K562 (cell line): ENCODE data around the gene NTN3. TPM values are rescaled to one million over a fixed set of nuclear protein-coding genes. Genes with fewer than 3 reads are reported as not detected.

Source experiments
- ATAC-seq: fragments of 200-7000 bp; cut with Tn5 transposase; 3 replicates; pipeline ENCODE4 v1.9.1; 2020; ENCODE audit warnings: moderate library complexity
- BruUV-seq: library from RNA; stranded (reverse); fragments of 400-500 nt; replicated peaks from 2 replicates; lab custom pipeline; 2021; lab: Mats Ljungman, UMichigan
- CTCF ChIA-PET: fragments of 300-600 bp; formaldehyde crosslinking; extraction: SDS; loops from one replicate; lab custom pipeline; 2021; ENCODE audit warnings: low intra/inter-chr PET ratio; lab: Yijun Ruan, JAX
- POLR2A ChIA-PET: fragments of 300-600, 350-650 bp; sonication (Branson Sonifier 250); formaldehyde crosslinking; extraction: SDS; loops from one replicate; lab custom pipeline; 2021; ENCODE audit warnings: antibody characterized with exemption, inconsistent platforms; lab: Yijun Ruan, JAX
- DNase-seq, 4 experiments: peaks; one replicate each; pipeline versions ENCODE4 v3.0.0 to v3.0.0-alpha.2; 2011 to 2018; ENCODE audit warnings: low spot score in 3 of 4, mixed read lengths in 3 of 4; ENCODE audit errors: extremely low read depth in 1 of 4
- FAIRE-seq: peaks from 2 replicates; lab custom pipeline; 2011; peaks lifted over from hg19 to GRCh38; lab: Jason Lieb, UNC
- H2AFZ ChIP-seq: 2 replicates; pipeline ENCODE4 v1.6.0; 2011; ENCODE audit warnings: low read depth, low read length, control low read depth, inconsistent platforms
- H3K27ac ChIP-seq: fragments of 200-600 bp; 3 replicates; pipeline ENCODE4 v1.8.0; 2011; ENCODE audit warnings: low read depth, mild to moderate bottlenecking, control low read depth, inconsistent platforms, low read length, moderate library complexity, mixed read lengths; ENCODE audit errors: extremely low read depth
- H3K27me3 ChIP-seq, 2 experiments: fragments of 300-600 bp in 1 of 2; 2 replicates in 1 of 2; 3 replicates in 1 of 2; pipeline versions ENCODE4 v1.6.0 to v1.8.0; 2011; ENCODE audit warnings: inconsistent platforms in 2 of 2, low read length in 2 of 2, mild to moderate bottlenecking in 1 of 2, mixed read lengths in 1 of 2, moderate library complexity in 1 of 2; ENCODE audit not compliant: control insufficient read depth in 2 of 2, insufficient read depth in 2 of 2
- H3K36me3 ChIP-seq: fragments of 300-600 bp; 3 replicates; pipeline ENCODE4 v1.8.0; 2011; ENCODE audit warnings: mild to moderate bottlenecking, low read length, inconsistent platforms; ENCODE audit not compliant: control insufficient read depth, insufficient read depth
- H3K4me1 ChIP-seq, 2 experiments: fragments of 200-600 bp in 1 of 2; replicated peaks in 1 of 2; 2 replicates in 1 of 2; 3 replicates in 1 of 2; pipeline versions ENCODE4 v1.5.1 to v1.8.0; 2011; ENCODE audit warnings: inconsistent platforms in 2 of 2, low read length in 2 of 2, mild to moderate bottlenecking in 1 of 2, mixed read lengths in 1 of 2, moderate library complexity in 1 of 2; ENCODE audit not compliant: control insufficient read depth in 2 of 2, insufficient read depth in 2 of 2
- H3K4me2 ChIP-seq: 2 replicates; pipeline ENCODE4 v1.6.1; 2011; ENCODE audit warnings: low read length, control low read depth, inconsistent platforms, mixed read lengths; ENCODE audit not compliant: insufficient read depth
- H3K4me3 ChIP-seq: fragments of 200-600 bp; sonication (generic), shearing (Covaris generic); 2 replicates; pipeline ENCODE4 v1.5.1; 2016; ENCODE audit warnings: control low read depth, inconsistent platforms
- H3K79me2 ChIP-seq: fragments of 200-600 bp; 3 replicates; pipeline ENCODE4 v1.8.0; 2011; ENCODE audit warnings: low read length, inconsistent platforms; ENCODE audit not compliant: control insufficient read depth, insufficient read depth
- H3K9ac ChIP-seq, 2 experiments: 2 replicates each; pipeline versions ENCODE4 v1.6.0 to v1.6.1; 2011; ENCODE audit warnings: low read depth in 2 of 2, low read length in 2 of 2, control low read depth in 1 of 2, inconsistent platforms in 1 of 2, mild to moderate bottlenecking in 1 of 2, mixed read lengths in 1 of 2; ENCODE audit not compliant: insufficient read depth in 1 of 2
- H3K9me1 ChIP-seq: one replicate; pipeline ENCODE4 v1.6.0; 2011; ENCODE audit warnings: inconsistent platforms, mild to moderate bottlenecking, low read length, moderate library complexity; ENCODE audit not compliant: control insufficient read depth, insufficient read depth
- H3K9me3 ChIP-seq: replicated peaks from 2 replicates; pipeline ENCODE4 v1.5.1; 2011; ENCODE audit warnings: low read depth, low read length, inconsistent platforms; ENCODE audit not compliant: control insufficient read depth, insufficient read depth
- H4K20me1 ChIP-seq: replicated peaks from 2 replicates; pipeline ENCODE4 v1.6.1; 2011; ENCODE audit warnings: low read length, inconsistent platforms, mixed read lengths; ENCODE audit not compliant: control insufficient read depth, insufficient read depth
- EGR1 ChIP-seq: fragments of 450-650 bp; conservative IDR thresholded peaks from 2 replicates; pipeline ENCODE4 v1.6.1; 2017; ENCODE audit warnings: mild to moderate bottlenecking
- LCOR ChIP-seq: sonication (generic); formaldehyde crosslinking; IDR thresholded peaks from 2 replicates; pipeline ENCODE4 v1.8.0; 2022; ENCODE audit warnings: mild to moderate bottlenecking, missing genetic modification reagents
- MCM5 ChIP-seq: fragments of 450-650 bp; IDR thresholded peaks from 2 replicates; pipeline ENCODE4 v1.6.1; 2016; ENCODE audit warnings: low read depth
- MYBL2 ChIP-seq, 2 experiments: fragments of 450-650 bp in 1 of 2; sonication (generic) in 1 of 2; formaldehyde crosslinking in 1 of 2; IDR thresholded peaks; 2 replicates each; pipeline versions ENCODE4 v1.6.1 to v1.8.1; 2017 to 2022; ENCODE audit warnings: borderline replicate concordance in 1 of 2, inconsistent platforms in 1 of 2, low read depth in 1 of 2, mild to moderate bottlenecking in 1 of 2, missing genetic modification reagents in 1 of 2, moderate library complexity in 1 of 2
- POLR3A ChIP-seq: IDR thresholded peaks from 2 replicates; pipeline ENCODE4 v1.6.1; 2011; ENCODE audit warnings: borderline replicate concordance, mild to moderate bottlenecking, moderate library complexity; ENCODE audit not compliant: insufficient read length, insufficient read depth; ENCODE audit errors: extremely low read depth
- SRSF7 ChIP-seq: fragments of 200-400 bp; formaldehyde crosslinking; optimal IDR thresholded peaks from 2 replicates; pipeline ENCODE3; 2017; ENCODE audit warnings: mild to moderate bottlenecking, low read depth, low read length
- STAT5A ChIP-seq: IDR thresholded peaks from 2 replicates; pipeline ENCODE4 v1.6.1; 2012; ENCODE audit warnings: low read length, inconsistent platforms, borderline replicate concordance
- STAT5B ChIP-seq: fragments of 250-450 bp; sonication (Bioruptor Pico); IDR thresholded peaks from 2 replicates; pipeline ENCODE4 v1.8.0; 2021; ENCODE audit warnings: mild to moderate bottlenecking, inconsistent platforms
- ZNF444 ChIP-seq: fragments of 250-450 bp; sonication (Bioruptor Pico); IDR thresholded peaks from 2 replicates; pipeline ENCODE4 v1.4.0; 2020; ENCODE audit warnings: mild to moderate bottlenecking, moderate library complexity
- ZNF584 ChIP-seq: fragments of 200-800 bp; sonication (Bioruptor generic); IDR thresholded peaks from 2 replicates; pipeline ENCODE4 v1.6.1; 2016; ENCODE audit warnings: low read depth, mild to moderate bottlenecking, missing genetic modification characterization, missing compliant biosample characterization
- WGBS: fragments of 100-300 bp; shearing (Covaris generic); methylation state at CpG from one replicate; pipeline ENCODE4 v1.1.6; 2016; ENCODE audit warnings: low coverage, mixed read lengths; ENCODE audit not compliant: insufficient coverage; ENCODE audit errors: missing lambda C conversion rate; 5-methylcytosine and 5-hydroxymethylcytosine counted together
- in situ Hi-C: fragments of 300-500 bp; cut with MboI; formaldehyde crosslinking; loops from 4 replicates; pipeline ENCODE4 v1.15.0; 2018; ENCODE audit warnings: inconsistent platforms, mixed read lengths
- intact Hi-C: fragments of 100-400 bp; cut with micrococcal nuclease; formaldehyde crosslinking; loops from 2 replicates; pipeline ENCODE4 v1.14.2; 2022
- polyA plus RNA-seq, 8 experiments: library from polyadenylated mRNA; depleted of rRNA in 4 of 8; stranded (reverse) in 5 of 8; unstranded in 3 of 8; fragments of >200 nt; fragmentation: Nextera tagmentation in 2 of 8; fragmentation: Illumina TruSeq in 1 of 8; extraction: Ambion mirVana in 2 of 8; extraction: Trizol in 1 of 8; gene quantifications; 2 replicates each; pipeline versions ENCODE4 v1.2.1 to v1.2.3, GENCODE V29; 2011 to 2014; ENCODE audit warnings: inconsistent platforms in 1 of 8, missing spikeins in 1 of 8
- total RNA-seq, 7 experiments: library from RNA; depleted of rRNA in 6 of 7; stranded (reverse); fragments of >200 nt in 6 of 7; fragmentation: Illumina TruSeq in 2 of 7; extraction: Trizol in 2 of 7; gene quantifications; 2 replicates each; pipeline versions ENCODE4 v1.2.1 to v1.2.3, GENCODE V29; 2011 to 2021; ENCODE audit warnings: low replicate concordance in 1 of 7
- TF ChIP-seq, protein P1 (sequence below): sonication (generic); formaldehyde crosslinking; IDR thresholded peaks from 2 replicates; pipeline ENCODE4 v1.8.0; 2023; ENCODE audit warnings: missing genetic modification reagents, mild to moderate bottlenecking, borderline replicate concordance
- TF ChIP-seq, protein P2 (sequence below), 2 experiments: fragments of 150-350 bp in 1 of 2; IDR thresholded peaks; 2 replicates each; pipeline ENCODE4 v1.6.1; 2012 to 2016; ENCODE audit warnings: low read depth in 2 of 2, low read length in 2 of 2, mild to moderate bottlenecking in 1 of 2, moderate library complexity in 1 of 2

Gene NTN3
- total and polyA plus RNA-seq, 9 of the 15 experiments (the other 6 are each of a cell fraction or from before 2014, with no cell fraction given): not detected

- TF ChIP-seq, protein P1, sequence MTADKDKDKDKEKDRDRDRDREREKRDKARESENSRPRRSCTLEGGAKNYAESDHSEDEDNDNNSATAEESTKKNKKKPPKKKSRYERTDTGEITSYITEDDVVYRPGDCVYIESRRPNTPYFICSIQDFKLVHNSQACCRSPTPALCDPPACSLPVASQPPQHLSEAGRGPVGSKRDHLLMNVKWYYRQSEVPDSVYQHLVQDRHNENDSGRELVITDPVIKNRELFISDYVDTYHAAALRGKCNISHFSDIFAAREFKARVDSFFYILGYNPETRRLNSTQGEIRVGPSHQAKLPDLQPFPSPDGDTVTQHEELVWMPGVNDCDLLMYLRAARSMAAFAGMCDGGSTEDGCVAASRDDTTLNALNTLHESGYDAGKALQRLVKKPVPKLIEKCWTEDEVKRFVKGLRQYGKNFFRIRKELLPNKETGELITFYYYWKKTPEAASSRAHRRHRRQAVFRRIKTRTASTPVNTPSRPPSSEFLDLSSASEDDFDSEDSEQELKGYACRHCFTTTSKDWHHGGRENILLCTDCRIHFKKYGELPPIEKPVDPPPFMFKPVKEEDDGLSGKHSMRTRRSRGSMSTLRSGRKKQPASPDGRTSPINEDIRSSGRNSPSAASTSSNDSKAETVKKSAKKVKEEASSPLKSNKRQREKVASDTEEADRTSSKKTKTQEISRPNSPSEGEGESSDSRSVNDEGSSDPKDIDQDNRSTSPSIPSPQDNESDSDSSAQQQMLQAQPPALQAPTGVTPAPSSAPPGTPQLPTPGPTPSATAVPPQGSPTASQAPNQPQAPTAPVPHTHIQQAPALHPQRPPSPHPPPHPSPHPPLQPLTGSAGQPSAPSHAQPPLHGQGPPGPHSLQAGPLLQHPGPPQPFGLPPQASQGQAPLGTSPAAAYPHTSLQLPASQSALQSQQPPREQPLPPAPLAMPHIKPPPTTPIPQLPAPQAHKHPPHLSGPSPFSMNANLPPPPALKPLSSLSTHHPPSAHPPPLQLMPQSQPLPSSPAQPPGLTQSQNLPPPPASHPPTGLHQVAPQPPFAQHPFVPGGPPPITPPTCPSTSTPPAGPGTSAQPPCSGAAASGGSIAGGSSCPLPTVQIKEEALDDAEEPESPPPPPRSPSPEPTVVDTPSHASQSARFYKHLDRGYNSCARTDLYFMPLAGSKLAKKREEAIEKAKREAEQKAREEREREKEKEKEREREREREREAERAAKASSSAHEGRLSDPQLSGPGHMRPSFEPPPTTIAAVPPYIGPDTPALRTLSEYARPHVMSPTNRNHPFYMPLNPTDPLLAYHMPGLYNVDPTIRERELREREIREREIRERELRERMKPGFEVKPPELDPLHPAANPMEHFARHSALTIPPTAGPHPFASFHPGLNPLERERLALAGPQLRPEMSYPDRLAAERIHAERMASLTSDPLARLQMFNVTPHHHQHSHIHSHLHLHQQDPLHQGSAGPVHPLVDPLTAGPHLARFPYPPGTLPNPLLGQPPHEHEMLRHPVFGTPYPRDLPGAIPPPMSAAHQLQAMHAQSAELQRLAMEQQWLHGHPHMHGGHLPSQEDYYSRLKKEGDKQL (CRISPR knock-in tag): no peak
- no peak for TF ChIP-seq SRSF7
These were observed 23.5 kb downstream of the NTN3 start (continued) for GRCh38 chr16:2494616-2495015.

DNA sequence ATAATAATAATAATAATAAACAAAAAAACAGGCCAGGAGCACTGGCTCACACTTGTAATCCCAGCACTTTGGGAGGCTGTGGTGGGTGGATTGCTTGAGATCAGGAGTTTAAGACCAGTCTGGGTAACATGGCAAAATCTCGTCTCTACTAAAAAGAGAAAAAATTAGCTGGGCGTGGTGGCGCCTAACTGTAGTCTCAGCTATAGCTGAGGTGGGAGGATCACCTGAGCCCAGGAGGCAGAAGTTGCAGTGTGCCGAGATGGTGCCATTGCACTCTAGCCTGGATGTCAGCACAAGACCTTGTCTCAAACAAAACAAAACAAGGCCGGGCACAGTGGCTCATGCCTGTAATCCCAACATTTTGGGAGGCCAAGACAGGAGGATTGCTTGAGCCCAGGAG lies 23.9 kb downstream of the NTN3 start:
- Histone ChIP-seq H3K79me2 (peaks cover 24% of the 10 kb centered on the region), H3K4me1 (peaks cover 17 to 51% of the 10 kb centered on the region in 2 experiments; a peak in 4 of 5 replicates), H3K36me3 (peaks cover 51% of the 10 kb centered on the region; the same call in 2 of the 3 replicates), H4K20me1 (peaks cover 6% of the 10 kb centered on the region), H3K9me3 (no peaks in the 10 kb centered on the region), H3K4me2 (no peak overlapping the region), H3K4me3 (no peak overlapping the region), H3K9ac (peak overlapping the region in 1 of 2 experiments; percentile 72; a peak in 1 of 4 replicates), H2AFZ (no peak overlapping the region), H3K27me3 (no peaks in the 10 kb centered on the region), H3K9me1 (no peaks in the 10 kb centered on the region), H3K27ac (no peak overlapping the region)
- DNase-seq (no peak), FAIRE-seq (no peak), ATAC-seq (no peak)
- WGBS: 91% methylated on average over 5 of the region's 5 CpGs
- intact Hi-C loops: loop anchor here (5.0 kb wide), 1 partner anchor 298 kb away; the partner anchor contains the start of gene CASKIN1
- ChIA-PET POLR2A (interaction anchor here (0.6 to 2.3 kb wide), 2 partner anchors 10 to 52 kb away, joined by 3 to 7 read pairs; no protein-coding TSS in a partner anchor), CTCF (no interaction called here)
- in situ Hi-C loops: no loop called here
- BruUV-seq: no TSS peak
- TF ChIP-seq LCOR (CRISPR knock-in tag) (no peak), EGR1 (no peak), ZNF444 (no peak), MYBL2 (IDR thresholded peaks at IDR 0.05; ENCODE audit: low read depth) (no peak), MYBL2 (CRISPR knock-in tag; IDR thresholded peaks at IDR 0.05; ENCODE audit: borderline replicate concordance) (no peak), POLR3A (no peak), ZNF584 (CRISPR knock-in tag) (no peak), STAT5B (CRISPR knock-in tag) (no peak), MCM5 (no peak), STAT5A (no peak)
- TF ChIP-seq, protein P2, sequence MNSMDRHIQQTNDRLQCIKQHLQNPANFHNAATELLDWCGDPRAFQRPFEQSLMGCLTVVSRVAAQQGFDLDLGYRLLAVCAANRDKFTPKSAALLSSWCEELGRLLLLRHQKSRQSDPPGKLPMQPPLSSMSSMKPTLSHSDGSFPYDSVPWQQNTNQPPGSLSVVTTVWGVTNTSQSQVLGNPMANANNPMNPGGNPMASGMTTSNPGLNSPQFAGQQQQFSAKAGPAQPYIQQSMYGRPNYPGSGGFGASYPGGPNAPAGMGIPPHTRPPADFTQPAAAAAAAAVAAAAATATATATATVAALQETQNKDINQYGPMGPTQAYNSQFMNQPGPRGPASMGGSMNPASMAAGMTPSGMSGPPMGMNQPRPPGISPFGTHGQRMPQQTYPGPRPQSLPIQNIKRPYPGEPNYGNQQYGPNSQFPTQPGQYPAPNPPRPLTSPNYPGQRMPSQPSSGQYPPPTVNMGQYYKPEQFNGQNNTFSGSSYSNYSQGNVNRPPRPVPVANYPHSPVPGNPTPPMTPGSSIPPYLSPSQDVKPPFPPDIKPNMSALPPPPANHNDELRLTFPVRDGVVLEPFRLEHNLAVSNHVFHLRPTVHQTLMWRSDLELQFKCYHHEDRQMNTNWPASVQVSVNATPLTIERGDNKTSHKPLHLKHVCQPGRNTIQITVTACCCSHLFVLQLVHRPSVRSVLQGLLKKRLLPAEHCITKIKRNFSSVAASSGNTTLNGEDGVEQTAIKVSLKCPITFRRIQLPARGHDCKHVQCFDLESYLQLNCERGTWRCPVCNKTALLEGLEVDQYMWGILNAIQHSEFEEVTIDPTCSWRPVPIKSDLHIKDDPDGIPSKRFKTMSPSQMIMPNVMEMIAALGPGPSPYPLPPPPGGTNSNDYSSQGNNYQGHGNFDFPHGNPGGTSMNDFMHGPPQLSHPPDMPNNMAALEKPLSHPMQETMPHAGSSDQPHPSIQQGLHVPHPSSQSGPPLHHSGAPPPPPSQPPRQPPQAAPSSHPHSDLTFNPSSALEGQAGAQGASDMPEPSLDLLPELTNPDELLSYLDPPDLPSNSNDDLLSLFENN (IDR thresholded peaks at IDR 0.05; ENCODE audit: low read depth in 2 of 2, low read length in 2 of 2): no peak
